Natural killer cell treated with Interleukin-12 subunit alpha and Interleukin-12 subunit beta and Interleukin-15 and Interleukin-18, amount 100 ng/mL, for 72 hours (primary cell): ENCODE results near the gene MBD3L1. TPM values are rescaled to one million over a fixed set of nuclear protein-coding genes. Genes with fewer than 3 reads are reported as not detected.

Experiments used
- ATAC-seq, 2 donors: fragments of 150-1000 bp; cut with Tn5 transposase in 1 of 2; sonication (Bioruptor Pico), chemical (Tn5 transposase) in 1 of 2; 2 replicates each; pipeline ENCODE4 v1.10.0; 2021
- DNase-seq: peaks from one replicate; pipeline ENCODE4 v3.0.0; 2022; ENCODE audit warnings: low spot score
- H3K27ac Mint-ChIP-seq, 2 donors: 1 replicate in 1 of 2; 2 replicates in 1 of 2; pipeline ENCODE4 v1.8.0; 2022; ENCODE audit warnings: mixed read lengths in 2 of 2, mild to moderate bottlenecking in 1 of 2, moderate library complexity in 1 of 2
- H3K27me3 Mint-ChIP-seq, 2 donors: 1 replicate in 1 of 2; 2 replicates in 1 of 2; pipeline ENCODE4 v1.8.0; 2022; ENCODE audit warnings: mixed read lengths in 2 of 2
- H3K36me3 Mint-ChIP-seq: one replicate; pipeline ENCODE4 v1.8.0; 2022; ENCODE audit warnings: mixed read lengths
- H3K4me1 Mint-ChIP-seq, 2 donors: 1 replicate in 1 of 2; 2 replicates in 1 of 2; pipeline ENCODE4 v1.8.0; 2022; ENCODE audit warnings: low read depth in 2 of 2, mixed read lengths in 2 of 2, mild to moderate bottlenecking in 1 of 2
- H3K4me3 Mint-ChIP-seq: one replicate; pipeline ENCODE4 v1.8.0; 2022; ENCODE audit warnings: mixed read lengths
- H3K9me3 Mint-ChIP-seq: 2 replicates; pipeline ENCODE4 v1.8.0; 2022; ENCODE audit warnings: mixed read lengths
- total RNA-seq, 2 donors: library from RNA; stranded (reverse); gene quantifications; one replicate each; pipeline ENCODE4 v1.2.3, GENCODE V29; 2022

MBD3L1 gene
- total RNA-seq, result not detected

DNA sequence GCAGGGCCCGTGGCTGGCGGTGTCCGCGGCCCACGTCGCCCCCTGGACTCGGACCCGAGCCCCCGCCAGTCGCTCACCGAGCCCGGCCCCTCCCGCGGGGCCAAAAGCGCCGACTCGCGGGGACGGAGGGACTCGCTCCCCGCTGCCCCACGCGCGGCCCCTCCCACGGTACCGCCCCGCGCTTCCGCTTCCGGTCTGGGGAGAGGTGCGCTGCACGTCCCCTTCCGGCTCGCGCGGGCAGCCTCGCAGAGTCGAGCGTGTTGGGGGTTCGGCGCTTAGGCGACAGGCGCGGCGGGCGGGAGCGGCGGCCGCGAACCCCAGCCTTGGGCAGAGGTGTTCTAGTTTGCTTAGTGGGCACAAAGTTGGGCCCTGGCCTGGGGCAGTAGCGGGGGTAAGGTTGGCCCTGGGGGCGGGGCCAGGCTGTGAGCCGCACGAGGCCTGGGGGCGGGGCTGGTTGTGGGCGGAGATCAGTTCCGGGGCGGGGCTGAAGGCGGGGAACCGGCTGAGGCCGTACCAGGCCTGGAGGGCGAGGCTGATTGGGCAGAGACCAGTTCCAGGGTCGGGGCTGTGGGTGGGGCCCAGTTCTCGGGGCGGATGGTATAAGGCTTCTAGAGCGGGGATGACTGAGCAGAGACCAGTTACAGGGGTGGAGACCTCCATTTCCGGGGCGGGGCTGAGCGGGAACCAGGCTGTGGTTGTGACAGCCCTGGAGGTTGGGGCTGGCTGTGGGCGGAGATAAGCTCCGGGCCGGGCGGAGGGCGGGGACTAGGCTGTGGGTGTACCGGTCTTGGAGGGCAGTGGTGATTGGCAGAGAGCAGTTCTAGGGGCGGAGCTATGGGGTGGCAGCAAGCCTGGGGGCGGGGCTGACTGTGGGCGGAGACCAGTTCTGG is at the start of gene MBD3L1, which contains the start of gene ZNF558:
Gene MBD3L1, plus strand, starts transcription at position 246 of the 890 bp plus-strand sequence. CDS start 10,302 bp downstream, outside the sequence.
Gene ZNF558, minus strand, starts transcription at position 173 of the 890 bp plus-strand sequence. CDS start 9,645 bp downstream, outside the sequence.
- Mint-ChIP-seq H3K27me3 (peaks cover 0 to 4% of the 10 kb centered on the region in 2 donors), H3K9me3 (no peaks in the 10 kb centered on the region)

DNA sequence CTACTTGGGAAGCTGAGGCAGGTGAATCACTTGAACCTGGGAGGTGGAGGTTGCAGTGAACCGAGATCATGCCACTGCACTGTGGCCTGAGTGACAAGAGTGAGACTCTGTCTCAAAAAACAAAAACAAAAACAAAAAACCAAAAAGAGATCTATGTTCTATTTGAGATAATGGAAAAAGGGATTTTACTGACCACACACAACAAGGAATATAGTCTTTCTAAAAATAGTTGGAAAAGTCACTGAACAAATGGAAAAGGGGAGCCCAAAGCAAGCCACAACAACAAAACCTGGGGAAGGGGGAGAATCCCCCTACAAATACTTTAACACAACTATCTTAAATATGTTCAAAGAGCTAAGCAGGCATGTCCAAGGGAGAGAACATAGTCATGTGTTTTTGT is 37.4 kb upstream of the MBD3L1 start:
- ATAC-seq, result no peak
- no peaks in the 10 kb centered on the region for H3K9me3 Mint-ChIP-seq
- H3K27me3 Mint-ChIP-seq, result peaks cover 0 to 3% of the 10 kb centered on the region in 2 donors
- no peak overlapping the region for H3K27ac Mint-ChIP-seq
- H3K4me1 Mint-ChIP-seq, result no peaks in the 10 kb centered on the region
- H3K36me3 Mint-ChIP-seq, result peaks cover 8% of the 10 kb centered on the region
- no peak overlapping the region for H3K4me3 Mint-ChIP-seq
- DNase-seq, result no peak

More for the DNA sequence above, at the start of gene MBD3L1, which contains the start of gene ZNF558:
- DNase-seq (peak; percentile 99), ATAC-seq (peak; percentile 96)
- Mint-ChIP-seq H3K4me3 (peak within 1 kb of the TSS; percentile 82), H3K4me1 (peaks cover 9 to 19% of the 10 kb centered on the region in 2 donors), H3K27ac (peak within 1 kb of the TSS; percentile 85), H3K36me3 (peaks cover 5% of the 10 kb centered on the region)

DNA sequence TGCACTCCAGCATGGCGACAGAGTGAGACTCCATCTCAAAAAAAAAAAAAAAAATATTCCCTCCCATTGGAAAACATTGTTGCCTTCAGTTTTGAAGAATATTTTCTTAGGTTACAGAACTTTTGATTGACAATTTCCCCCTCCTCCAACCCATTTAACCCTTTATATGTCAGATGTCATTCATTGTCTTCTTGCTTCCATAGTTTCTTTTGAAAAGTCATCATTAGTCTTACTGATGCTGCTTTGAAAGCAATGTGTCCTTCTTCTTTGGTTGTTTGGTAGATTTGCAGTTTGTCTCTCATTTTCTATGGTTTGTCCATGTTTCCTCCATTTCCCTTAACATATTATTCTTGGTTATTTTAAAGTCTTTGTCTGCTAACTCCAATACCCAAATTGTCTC is 25.5 kb upstream of the MBD3L1 start:
- no peak overlapping the region for H3K27ac Mint-ChIP-seq
- no peak for DNase-seq
- ATAC-seq, result no peak
- H3K9me3 Mint-ChIP-seq, result peaks cover 28% of the 10 kb centered on the region
- H3K36me3 Mint-ChIP-seq, result peaks cover 62% of the 10 kb centered on the region
- H3K4me1 Mint-ChIP-seq, result no peaks in the 10 kb centered on the region
- no peaks in the 10 kb centered on the region for H3K27me3 Mint-ChIP-seq
- no peak overlapping the region for H3K4me3 Mint-ChIP-seq

DNA sequence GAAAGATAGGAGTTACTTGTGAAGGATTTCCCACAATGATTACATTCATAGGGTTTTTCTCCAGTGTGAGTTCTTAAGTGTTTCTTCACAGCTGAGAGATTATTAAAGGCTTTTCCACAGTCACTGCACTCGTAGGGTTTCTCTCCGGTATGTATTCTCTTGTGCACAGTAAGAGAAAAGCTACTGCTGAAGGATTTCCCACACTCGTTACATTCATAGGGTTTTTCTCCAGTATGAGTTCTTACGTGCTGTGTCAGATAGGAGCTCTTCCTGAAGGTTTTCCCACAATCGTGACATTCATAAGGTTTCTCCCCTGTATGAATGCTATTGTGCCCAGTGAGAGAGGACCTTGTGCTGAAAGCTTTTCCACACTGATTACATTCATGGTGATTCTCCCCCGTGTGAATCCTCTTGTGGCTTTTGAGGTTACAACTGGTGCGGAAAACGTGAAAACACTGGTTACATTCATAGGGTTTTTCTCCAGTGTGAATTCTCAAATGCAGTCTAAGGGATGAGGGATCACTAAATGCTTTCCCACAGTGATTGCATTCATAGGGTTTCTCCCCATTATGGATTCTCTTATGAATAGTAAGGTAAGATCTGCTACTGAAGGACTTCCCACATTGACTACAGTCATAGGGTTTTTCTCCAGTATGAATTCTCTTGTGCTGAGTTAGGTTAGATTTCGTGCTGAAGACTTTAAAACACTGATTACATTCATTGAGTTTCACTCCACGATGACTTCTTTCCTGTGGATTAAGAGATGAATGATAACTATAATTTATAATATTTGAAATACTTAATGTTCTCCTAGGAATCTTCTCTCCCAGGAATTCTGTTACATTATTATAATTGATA is 20.6 kb upstream of the MBD3L1 start:
- Mint-ChIP-seq H3K27me3 (no peaks in the 10 kb centered on the region), H3K4me3 (no peak overlapping the region), H3K27ac (no peak overlapping the region), H3K4me1 (no peaks in the 10 kb centered on the region), H3K36me3 (peaks cover 84% of the 10 kb centered on the region), H3K9me3 (peaks cover 36% of the 10 kb centered on the region)
- DNase-seq (no peak), ATAC-seq (no peak)

DNA sequence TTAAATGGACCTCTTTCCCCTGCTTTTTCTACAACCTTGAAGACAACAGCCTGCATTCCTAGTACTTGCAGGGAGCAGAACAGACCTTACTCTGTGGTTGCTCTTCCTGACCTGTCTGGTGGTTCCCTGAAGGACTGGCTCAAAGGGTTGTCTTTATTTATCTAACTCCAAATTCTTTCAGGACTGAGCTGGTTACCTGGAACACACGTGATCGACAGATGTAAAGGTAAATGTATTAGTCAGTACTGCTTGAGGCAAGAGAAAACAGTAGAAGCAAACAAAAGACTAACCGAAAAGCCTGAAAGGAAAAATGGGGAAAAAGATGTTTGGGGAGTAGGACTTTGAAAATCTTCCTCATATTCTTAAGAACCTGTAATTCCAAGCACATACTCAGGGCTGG is 18.0 kb upstream of the MBD3L1 start:
- H3K27ac Mint-ChIP-seq, result no peak overlapping the region
- no peaks in the 10 kb centered on the region for H3K4me1 Mint-ChIP-seq
- ATAC-seq, result no peak
- peaks cover 23% of the 10 kb centered on the region for H3K9me3 Mint-ChIP-seq
- no peak for DNase-seq
- H3K4me3 Mint-ChIP-seq, result no peak overlapping the region
- peaks cover 92% of the 10 kb centered on the region for H3K36me3 Mint-ChIP-seq
- no peaks in the 10 kb centered on the region for H3K27me3 Mint-ChIP-seq

DNA sequence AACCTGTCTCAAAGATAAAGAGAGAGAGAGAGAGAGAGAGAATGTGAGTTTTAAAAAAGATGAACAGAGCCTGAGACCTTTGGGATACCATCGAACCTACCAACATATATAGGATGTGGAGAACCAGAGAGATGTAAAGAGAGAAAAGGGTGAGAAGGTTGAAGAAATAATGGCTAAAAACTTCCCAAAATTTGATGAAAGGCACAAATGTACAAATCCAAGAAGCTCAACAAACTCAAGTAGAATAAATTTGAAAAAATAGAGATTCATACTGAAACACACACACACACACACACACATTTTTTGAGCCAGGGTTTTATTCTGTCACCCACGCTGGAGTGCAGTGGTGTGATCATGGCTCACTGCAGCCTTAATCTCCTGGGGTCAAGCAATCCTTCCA is 16.4 kb upstream of the MBD3L1 start:
- ATAC-seq (no peak), DNase-seq (no peak)
- Mint-ChIP-seq H3K4me1 (no peaks in the 10 kb centered on the region), H3K27me3 (no peaks in the 10 kb centered on the region), H3K4me3 (no peak overlapping the region), H3K27ac (no peak overlapping the region), H3K9me3 (peaks cover 22% of the 10 kb centered on the region), H3K36me3 (peaks cover 94% of the 10 kb centered on the region)

DNA sequence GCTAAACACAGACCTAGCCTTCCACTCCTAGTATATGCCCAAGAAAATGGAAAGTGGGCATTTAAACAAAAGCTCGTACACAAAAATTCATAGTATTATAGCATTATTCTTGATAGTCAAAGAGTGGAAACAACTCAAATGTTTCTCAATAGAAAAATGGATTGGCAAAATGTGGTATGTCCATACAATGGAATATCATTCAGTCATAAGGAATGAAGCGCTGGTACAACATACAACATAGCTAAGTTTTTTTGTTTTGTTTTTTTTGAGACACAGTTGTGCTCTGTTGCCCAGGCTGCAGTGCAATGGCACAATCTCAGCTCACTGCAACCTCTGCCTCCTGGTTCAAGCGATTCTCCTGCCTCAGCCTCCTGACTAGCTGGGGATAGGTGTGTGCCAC is 11.9 kb upstream of the MBD3L1 start:
- peaks cover 9% of the 10 kb centered on the region for H3K9me3 Mint-ChIP-seq
- no peak overlapping the region for H3K27ac Mint-ChIP-seq
- ATAC-seq (no peak), DNase-seq (no peak)
- no peaks in the 10 kb centered on the region for H3K27me3 Mint-ChIP-seq
- peaks cover 0 to 12% of the 10 kb centered on the region in 2 donors for H3K4me1 Mint-ChIP-seq
- no peak overlapping the region for H3K4me3 Mint-ChIP-seq
- peaks cover 60% of the 10 kb centered on the region for H3K36me3 Mint-ChIP-seq

DNA sequence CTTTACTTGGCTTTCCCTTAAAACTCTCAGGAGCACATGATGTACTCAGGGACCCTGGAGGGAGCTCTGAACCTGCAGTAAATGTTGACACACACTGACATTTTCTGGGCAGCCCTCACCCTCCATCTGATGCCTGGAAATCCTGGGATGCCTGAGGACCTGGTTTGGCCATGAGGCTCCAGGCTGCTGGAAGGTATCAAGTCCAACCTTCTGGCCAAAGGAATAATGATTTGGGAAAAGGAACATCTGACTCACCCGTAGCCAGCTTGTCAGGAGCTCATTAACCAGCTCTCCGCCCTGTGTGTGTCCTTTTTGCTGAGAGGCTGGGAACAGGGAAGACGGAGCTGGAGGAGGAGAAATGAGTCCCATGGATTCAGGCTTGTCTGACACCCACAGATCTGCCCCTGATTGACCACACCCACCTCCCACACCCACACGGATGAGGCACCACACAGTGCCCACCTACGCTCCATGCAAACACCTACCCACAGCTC is 10.4 kb upstream of the MBD3L1 start:
- Mint-ChIP-seq H3K9me3 (no peaks in the 10 kb centered on the region), H3K27me3 (no peaks in the 10 kb centered on the region), H3K27ac (no peak overlapping the region), H3K36me3 (peaks cover 49% of the 10 kb centered on the region), H3K4me1 (peaks cover 0 to 16% of the 10 kb centered on the region in 2 donors), H3K4me3 (no peak overlapping the region)
- ATAC-seq, result no peak
- DNase-seq, result no peak

DNA sequence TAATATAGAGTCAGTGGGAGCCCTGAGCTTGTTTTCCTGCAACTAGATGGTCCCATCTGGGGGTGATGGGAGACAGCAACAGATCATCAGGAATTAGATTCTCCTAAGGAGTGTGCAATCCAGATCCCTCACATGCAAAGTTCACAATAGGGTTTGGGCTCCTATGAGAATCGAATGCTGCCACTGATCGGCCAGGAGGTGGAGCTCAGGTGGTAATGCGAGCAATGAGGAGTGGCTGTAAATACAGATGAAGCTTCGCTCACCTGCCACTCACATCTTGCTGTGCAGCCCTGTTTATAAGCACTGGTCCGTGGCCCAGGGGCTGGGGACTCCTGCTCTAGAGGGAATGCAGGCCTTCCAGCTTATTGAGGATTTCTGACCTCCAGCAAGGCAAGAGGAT is 5.8 kb upstream of the MBD3L1 start:
- Mint-ChIP-seq H3K4me3 (no peak overlapping the region), H3K27ac (no peak overlapping the region), H3K36me3 (peaks cover 15% of the 10 kb centered on the region), H3K4me1 (peaks cover 6 to 24% of the 10 kb centered on the region in 2 donors), H3K9me3 (no peaks in the 10 kb centered on the region), H3K27me3 (no peaks in the 10 kb centered on the region)
- no peak for ATAC-seq
- no peak for DNase-seq

DNA sequence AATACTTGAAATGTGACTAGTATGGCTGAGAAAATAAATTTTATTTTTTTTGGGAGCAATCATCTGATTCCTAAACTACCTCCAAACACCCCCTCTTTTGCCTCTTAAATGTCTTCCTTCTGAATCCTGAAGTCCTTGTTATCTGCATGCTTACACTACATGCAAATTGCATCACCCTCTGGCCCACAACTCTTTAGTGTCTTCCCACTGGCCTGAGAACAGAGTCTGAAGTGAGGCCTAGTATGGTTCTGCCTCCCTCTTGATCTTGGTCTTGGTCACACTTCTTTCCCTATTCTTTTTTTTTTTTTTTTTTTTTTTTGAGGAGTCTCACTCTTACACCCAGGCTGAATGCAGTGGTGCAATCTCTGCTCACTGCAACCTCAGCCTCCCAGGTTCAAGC is 4.9 kb upstream of the MBD3L1 start:
- ATAC-seq (no peak), DNase-seq (no peak)
- H3K36me3 Mint-ChIP-seq, result peaks cover 15% of the 10 kb centered on the region

DNA sequence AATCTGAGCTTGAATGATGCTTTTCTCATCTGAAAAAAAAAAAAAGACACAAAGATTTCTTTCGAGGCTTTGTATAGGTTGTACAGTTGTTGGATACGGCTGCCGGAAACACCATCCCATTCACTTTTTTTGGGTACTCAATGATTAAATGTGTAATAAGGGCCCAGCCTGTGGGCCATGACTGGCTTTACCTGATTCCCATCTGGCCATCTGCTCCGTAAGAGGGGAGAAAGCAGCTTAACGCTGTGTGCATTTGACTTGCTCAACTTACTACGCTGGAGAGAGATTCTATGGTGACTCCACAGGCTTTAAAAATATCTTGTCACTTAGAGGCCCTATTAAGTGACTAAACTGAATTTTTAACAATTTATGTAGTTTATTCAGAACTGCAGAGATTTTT is 804 bp upstream of the MBD3L1 start:
- H3K4me3 Mint-ChIP-seq, result peak overlapping the region; percentile 82

More for the DNA sequence above, 4.9 kb upstream of the MBD3L1 start:
- Mint-ChIP-seq H3K9me3 (no peaks in the 10 kb centered on the region), H3K27me3 (no peaks in the 10 kb centered on the region), H3K4me1 (peaks cover 9 to 24% of the 10 kb centered on the region in 2 donors), H3K27ac (no peak overlapping the region), H3K4me3 (no peak overlapping the region)

DNA sequence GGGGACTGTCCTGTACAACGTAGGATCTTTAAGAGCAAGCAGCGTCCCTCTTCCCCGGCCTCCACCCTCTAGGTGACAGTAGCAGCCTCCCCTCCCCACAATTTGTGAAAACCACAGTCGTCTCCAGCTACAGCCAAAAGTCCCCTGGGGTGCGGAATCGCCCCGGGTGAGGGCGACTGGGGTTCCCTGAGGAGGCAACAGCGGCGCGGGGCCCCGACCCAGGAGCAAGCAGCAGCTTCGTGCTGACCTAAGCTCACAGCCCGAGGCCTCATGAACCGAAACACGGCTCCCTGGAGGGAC is 395 bp upstream of the MBD3L1 start:
- Mint-ChIP-seq H3K36me3 (peaks cover 5% of the 10 kb centered on the region), H3K9me3 (no peaks in the 10 kb centered on the region), H3K27me3 (peaks cover 0 to 2% of the 10 kb centered on the region in 2 donors), H3K4me3 (peak overlapping the region; percentile 82), H3K4me1 (peaks cover 9 to 19% of the 10 kb centered on the region in 2 donors), H3K27ac (peak overlapping the region; percentile 85)
- no peak for DNase-seq
- ATAC-seq, result peak in 1 of 2 donors; percentile 0

More for the DNA sequence above, 804 bp upstream of the MBD3L1 start:
- peak overlapping the region; percentile 85 for H3K27ac Mint-ChIP-seq
- H3K4me1 Mint-ChIP-seq, result peaks cover 9 to 19% of the 10 kb centered on the region in 2 donors
- peaks cover 0 to 2% of the 10 kb centered on the region in 2 donors for H3K27me3 Mint-ChIP-seq
- no peak for DNase-seq
- peaks cover 5% of the 10 kb centered on the region for H3K36me3 Mint-ChIP-seq
- no peak for ATAC-seq
- H3K9me3 Mint-ChIP-seq, result no peaks in the 10 kb centered on the region

DNA sequence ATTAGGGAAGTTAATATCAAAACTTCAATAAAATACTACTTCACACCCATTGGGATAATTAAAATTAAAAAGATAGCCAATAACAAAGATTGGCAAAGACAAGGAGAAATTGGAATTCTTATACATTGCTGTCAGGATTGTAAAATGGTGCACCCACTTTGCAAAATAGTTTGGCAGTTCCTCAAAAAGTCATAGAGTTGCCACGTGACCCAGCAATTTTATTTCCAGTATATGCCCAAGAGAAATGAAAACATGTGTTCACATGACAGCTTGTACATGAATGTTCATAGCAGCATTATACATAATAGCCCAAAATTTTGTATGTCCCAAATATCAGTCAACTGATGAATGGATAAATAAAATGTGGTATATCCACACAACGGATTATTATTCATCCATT is 3.3 kb downstream of the MBD3L1 start:
- no peak overlapping the region for H3K27ac Mint-ChIP-seq
- peaks cover 13 to 14% of the 10 kb centered on the region in 2 donors for H3K27me3 Mint-ChIP-seq
- ATAC-seq (no peak), DNase-seq (no peak)
- H3K9me3 Mint-ChIP-seq, result no peaks in the 10 kb centered on the region
- peaks cover 5 to 15% of the 10 kb centered on the region in 2 donors for H3K4me1 Mint-ChIP-seq
- H3K36me3 Mint-ChIP-seq, result no peaks in the 10 kb centered on the region
- H3K4me3 Mint-ChIP-seq, result no peak overlapping the region
